IPS DF 19.7 (cell line): ENCODE measurements around the gene FOXJ2.
"Not testable (repeated sequence)": the region's sequence is repeated elsewhere in the genome, so short reads cannot be mapped to it uniquely, and the experiment has no call there.

Experiments used
- DNase-seq: peaks from one replicate; pipeline ENCODE4 v3.0.0-alpha.2; 2013; ENCODE audit warnings: low read depth, low spot score

The FOXJ2 gene

DNA sequence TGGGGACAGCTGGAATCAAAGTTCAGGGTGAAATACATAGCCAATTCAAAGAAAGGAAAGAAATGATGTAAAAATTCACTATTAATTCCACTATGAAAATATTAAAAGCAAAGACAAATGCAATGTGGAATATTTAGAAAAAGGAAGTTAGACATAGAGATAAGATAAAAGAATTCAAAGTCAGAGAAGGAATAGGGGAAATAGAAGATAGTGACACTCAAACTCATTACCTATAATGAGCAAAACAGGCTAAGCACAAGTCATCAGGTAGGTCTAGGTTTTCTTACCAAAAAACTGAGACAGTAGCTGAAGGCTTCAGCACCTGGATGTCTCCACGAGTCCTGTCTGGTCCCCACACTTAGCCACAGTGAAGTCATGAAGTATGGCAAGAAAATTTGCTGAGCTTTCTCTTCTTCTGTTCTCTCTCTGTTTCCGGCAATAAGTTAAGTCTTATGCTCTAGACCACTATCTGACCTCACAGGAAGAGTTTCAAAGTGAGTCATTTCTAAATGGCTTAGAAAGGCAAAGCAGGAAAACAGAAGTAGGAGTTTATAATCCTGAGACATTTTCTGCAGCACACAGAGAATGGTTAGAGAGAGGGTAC is 33.6 kb downstream of the FOXJ2 start, which contains the start of gene C3AR1:
Gene C3AR1, minus strand, starts transcription at position 369 of the 604 bp plus-strand sequence. CDS start 6,174 bp downstream, outside the sequence.
- DNase-seq, result no peak

DNA sequence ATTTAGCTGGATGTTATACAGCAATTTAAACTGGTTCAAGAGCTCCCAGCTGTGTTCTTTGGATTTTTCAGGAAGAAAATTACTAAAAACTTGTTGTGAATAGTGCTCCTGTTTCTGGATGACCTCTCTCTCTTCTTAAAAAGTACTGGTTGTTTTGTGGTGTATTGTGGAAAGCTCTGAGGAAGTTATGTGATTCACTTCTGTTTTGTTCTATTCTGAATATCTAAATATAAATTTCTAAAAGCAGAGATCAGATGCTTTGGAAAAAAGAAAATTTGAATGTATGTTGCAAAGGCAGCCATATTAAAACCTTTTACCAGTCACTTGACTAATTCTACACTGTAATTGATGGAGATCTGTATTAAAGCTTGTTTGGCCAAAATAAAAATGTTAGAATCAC is 37.1 kb downstream of the FOXJ2 start:
- DNase-seq, result no peak

- DNase-seq, result not testable (repeated sequence)
Observed at GRCh38 chr12:8071820-8072219, 39.3 kb downstream of the FOXJ2 start.

- DNase-seq, result no peak
Observed at GRCh38 chr12:8075935-8076334, 43.4 kb downstream of the FOXJ2 start.

- no peak for DNase-seq
Observed at GRCh38 chr12:8076366-8076765, 43.9 kb downstream of the FOXJ2 start.

DNA sequence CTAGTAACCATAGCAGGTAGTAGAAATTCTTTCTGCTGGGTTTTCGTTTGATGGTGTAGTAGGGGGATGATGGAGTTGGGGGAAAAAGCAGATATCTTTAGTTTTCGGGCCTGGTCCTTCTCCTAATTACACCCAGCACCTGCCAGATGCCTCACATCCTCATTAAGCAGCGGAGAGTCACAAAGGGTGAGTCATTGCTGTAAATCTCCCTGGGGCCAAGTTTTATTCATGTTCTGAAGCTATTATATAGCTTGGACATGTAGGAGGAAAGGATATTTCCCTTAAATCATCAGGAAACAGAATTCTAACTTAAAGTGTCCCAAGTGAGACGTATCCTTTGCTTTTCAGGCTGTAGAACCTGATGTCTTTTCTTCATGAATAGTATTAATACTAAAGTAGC is 44.7 kb downstream of the FOXJ2 start:
- no peak for DNase-seq

DNA sequence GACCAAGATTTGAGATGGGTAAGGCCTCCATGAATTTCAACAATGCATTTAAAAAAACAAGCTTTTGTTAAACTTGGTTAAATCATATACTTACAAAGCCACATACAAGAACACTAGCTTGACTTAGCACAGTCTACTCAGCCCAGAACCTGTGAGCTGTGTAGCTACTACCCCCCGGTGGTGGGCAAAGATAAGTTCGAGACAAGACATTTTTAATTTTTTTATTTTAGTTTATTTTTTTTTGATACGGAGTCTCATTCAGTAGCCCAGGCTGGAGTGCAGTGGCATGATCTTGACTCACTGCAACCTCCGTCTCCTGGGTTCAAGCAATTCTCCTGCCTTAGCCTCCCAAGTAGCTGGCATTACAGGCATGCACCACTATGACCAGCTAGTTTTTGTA is 45.9 kb downstream of the FOXJ2 start:
- DNase-seq, result no peak

DNA sequence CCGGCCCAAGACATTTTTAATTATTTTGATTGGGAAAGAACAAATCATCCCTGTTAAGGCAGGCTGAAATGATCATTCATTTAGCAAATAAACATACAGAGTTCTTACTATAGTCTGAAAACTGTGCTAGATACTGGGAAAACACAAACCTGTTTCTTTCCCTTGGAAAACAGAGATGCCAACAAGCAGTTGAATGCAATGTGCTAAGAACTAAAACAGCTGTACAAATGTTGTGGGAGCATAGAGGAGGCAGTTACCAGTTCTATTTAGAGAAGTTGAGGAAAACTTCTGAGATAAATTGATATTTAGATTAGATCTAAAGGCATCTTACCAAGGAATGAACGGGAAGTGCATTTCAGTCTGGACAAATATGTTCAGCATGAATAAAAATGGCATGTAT is 46.4 kb downstream of the FOXJ2 start:
- no peak for DNase-seq

DNA sequence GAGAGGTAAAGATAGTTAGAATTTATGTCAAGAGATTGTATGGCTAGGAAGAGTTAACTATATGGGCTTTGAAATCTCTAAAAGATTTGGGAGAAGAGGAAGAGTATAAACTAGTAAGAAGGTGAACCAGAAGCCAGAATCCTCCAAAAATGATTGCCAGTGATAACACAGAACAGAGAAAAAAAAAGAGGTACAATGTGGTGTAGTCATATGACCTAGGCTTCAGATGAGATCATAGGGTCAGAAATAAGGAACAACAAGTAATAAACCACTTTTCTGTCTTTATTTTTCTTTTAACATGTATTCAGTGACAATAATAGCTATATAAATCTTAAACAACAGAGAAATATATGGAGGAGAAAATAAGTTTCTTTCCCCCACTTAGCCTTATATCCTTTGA is 47.6 kb downstream of the FOXJ2 start:
- no peak for DNase-seq

DNA sequence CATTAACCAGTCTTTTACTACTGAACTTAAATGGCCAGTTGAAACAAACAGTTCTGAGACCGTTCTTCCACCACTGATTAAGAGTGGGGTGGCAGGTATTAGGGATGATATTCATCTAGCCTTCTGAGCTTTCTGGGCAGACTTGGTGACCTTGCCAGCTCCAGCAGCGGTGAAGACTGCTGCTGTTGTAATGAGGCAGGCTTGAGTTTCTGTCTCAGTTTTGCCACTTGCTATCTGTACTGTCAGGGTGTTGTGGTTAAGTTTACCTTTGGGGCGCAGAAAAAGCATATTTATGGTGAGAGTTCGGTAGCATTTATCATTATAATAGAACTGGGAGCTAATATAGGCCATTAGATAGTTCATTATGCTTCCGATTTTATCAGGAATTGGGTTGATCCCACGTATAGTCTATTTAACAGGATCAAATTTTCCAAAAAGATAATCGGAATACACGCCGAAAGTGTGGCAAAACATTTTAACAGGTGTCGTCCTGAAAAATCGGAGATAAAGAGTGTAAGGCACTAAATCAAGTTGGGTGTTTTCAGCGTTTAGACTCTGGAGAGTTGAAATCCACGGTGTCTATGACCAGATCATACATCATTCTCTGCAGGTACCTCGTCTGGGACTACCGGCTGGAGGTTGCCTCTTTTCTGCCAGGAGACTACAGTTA is 48.9 kb downstream of the FOXJ2 start:
- no peak for DNase-seq

- DNase-seq, result no peak
Observed at GRCh38 chr12:8082808-8083100, 50.2 kb downstream of the FOXJ2 start.

DNA sequence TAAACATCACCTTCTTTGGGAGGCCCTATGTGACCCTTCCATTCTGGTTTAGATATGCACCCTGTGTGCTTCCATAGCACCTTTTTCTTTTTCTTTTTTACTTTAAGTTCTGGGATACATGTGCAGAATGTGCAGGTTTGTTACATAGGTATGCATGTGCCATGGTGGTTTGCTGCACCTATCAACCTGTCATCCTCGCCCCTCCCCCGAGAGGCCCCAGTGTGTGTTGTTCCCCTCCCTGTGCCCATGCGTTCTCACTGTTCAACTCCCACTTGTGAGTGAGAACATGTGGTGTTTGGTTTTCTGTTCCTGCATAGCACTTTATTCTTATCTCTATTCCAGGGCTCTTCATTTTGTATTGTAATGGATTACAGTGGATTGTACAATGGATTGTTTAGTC is 51.8 kb downstream of the FOXJ2 start:
- not testable (repeated sequence) for DNase-seq

DNA sequence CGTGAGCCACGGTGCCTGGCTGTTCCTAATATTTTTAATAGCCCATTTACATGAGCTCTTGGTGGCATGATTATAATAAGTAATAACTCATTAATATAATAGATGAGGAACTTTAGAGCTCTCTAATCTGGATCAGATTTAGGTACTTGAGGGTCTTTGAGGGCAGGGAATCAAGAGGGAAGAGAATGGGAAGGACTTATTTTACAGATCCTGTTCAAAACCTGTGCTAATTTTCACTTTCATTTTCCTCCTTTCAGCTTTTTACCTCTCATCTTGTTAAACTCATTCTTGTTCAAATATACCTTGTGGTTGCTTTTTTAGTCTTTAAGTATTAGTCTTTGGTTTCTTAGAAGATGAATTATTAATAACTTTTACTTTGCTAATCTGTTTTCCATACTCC is 55.1 kb downstream of the FOXJ2 start:
- no peak for DNase-seq

DNA sequence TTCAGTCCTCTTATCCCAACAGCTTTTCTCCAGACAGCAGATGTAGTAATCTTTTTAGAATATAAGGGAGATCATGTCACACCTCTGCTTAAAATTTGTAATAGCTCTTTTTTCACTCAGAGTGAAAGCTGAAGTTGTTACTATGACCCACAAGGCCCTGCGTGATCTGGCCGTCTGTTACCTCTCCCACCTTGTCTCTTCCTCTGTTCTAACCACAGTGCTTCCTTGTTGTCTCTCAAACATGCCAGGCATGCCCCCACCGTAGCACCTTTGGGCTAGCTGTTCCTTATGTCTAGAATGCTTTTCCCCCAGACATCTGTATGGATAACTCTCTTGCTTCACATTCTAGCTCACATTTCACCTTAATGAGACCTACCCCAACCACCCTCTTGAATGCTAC is 56.1 kb downstream of the FOXJ2 start:
- DNase-seq, result no peak

DNA sequence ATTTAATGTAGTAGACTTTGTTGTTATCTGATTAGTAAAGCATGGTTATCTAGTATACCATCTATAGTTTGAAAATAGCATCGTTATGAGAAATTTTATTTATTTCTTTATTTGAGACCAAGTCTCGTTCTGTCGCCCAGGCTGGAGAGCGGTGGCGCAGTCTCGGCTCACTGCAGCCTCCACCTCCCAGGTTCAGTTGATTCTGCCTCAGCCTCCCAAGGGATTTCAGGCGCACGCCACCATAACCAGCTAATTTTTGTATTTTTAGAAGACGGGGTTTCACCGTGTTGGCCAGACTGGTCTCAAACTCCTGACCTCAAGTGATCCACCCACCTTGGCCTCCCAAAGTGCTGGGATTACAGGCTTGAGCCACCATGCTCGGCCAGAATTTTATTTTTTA is 56.8 kb downstream of the FOXJ2 start:
- DNase-seq, result not testable (repeated sequence)

GRCh38 chr12:8089716-8090115 is 57.2 kb downstream of the FOXJ2 start:
- no peak for DNase-seq

GRCh38 chr12:8093291-8093690 is 60.8 kb downstream of the FOXJ2 start:
- no peak for DNase-seq

DNA sequence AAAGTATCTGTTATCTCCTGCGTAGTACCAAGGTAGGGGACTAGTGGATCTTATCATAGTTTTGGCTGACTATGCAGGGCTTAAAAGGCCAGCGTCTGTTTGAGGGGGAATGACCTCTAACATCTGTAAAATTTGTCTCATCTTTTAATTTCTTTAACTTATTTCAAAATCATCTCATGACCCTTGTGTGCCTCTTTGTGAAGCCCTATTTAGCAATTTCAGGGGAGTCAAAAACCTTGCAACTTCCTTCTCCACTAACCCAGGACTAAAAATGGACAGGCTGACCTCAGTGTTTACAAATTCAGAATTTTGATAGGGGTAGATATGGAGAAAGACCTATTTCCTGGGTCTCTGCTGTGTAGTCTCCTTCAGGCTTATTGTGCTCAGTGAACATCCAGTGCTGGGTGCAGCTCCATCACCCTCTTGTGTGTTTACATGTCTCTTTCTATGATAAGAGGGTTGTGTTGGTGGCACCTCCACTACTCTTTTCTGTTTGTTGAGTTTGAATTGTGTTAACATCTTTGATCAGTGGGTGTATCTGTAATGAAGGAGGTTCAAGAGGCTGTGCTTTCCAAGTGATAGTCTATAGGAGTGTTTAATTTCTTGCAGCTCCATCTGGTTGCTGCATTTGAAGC is 63.9 kb downstream of the FOXJ2 start:
- no peak for DNase-seq

DNA sequence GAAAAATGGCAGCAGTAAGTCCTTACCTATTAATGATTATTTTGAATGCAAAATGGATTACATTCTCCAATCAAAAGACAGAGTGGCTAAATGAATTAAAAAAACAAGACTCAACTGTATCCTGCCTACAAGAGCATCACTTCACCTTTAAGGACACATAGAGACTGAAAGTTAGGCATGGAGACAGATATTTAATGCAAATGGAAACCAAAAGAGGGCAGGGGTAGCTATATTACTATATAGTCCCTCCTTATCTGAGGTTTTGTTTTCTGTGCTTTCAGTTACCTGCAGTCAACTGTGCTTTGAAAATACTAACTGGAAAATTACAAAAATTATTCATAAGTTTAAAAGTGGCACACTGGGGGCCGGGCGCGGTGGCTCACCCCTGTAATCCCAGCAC is 66.7 kb downstream of the FOXJ2 start:
- no peak for DNase-seq
